ENCODE results near the gene KIAA1549.
"Not testable (repeated sequence)": the region's sequence is repeated elsewhere in the genome, so short reads cannot be mapped to it uniquely, and the experiment has no call there.

Gene KIAA1549

GRCh38 chr7:138941545-138941944 lies 39.6 kb downstream of the KIAA1549 start:
- no peak for DNase-seq (ENCODE audit: low read depth)

- DNase-seq (ENCODE audit: low read depth): not testable (repeated sequence)
Observed at GRCh38 chr7:138940602-138941001, 40.6 kb downstream of the KIAA1549 start.

GRCh38 chr7:138937484-138937883 lies 43.7 kb downstream of the KIAA1549 start:
- no peak for DNase-seq (ENCODE audit: low read depth)

- peak; percentile 87 for DNase-seq (ENCODE audit: low read depth)
Observed at GRCh38 chr7:138935465-138936011, 45.7 kb downstream of the KIAA1549 start.

GRCh38 chr7:138934861-138935260 lies 46.3 kb downstream of the KIAA1549 start:
- no peak for DNase-seq (ENCODE audit: low read depth)

- DNase-seq (ENCODE audit: low read depth): no peak
Observed at GRCh38 chr7:138934367-138934766, 46.8 kb downstream of the KIAA1549 start.

GRCh38 chr7:138932870-138933269 lies 48.3 kb downstream of the KIAA1549 start:
- DNase-seq (ENCODE audit: low read depth): no peak

- no peak for DNase-seq (ENCODE audit: low read depth)
Observed at GRCh38 chr7:138932427-138932826, 48.8 kb downstream of the KIAA1549 start.

GRCh38 chr7:138929969-138930368 lies 51.2 kb downstream of the KIAA1549 start:
- no peak for DNase-seq (ENCODE audit: low read depth)

- DNase-seq (ENCODE audit: low read depth): no peak
Observed at GRCh38 chr7:138926241-138926612, 55.0 kb downstream of the KIAA1549 start.

- no peak for DNase-seq (ENCODE audit: low read depth)
Observed at GRCh38 chr7:138924501-138925225, 56.5 kb downstream of the KIAA1549 start.

GRCh38 chr7:138921277-138921676 lies 59.9 kb downstream of the KIAA1549 start:
- DNase-seq (ENCODE audit: low read depth): no peak

- DNase-seq (ENCODE audit: low read depth): no peak
Observed at GRCh38 chr7:138919911-138920310, 61.3 kb downstream of the KIAA1549 start.

GRCh38 chr7:138919216-138919615 lies 62.0 kb downstream of the KIAA1549 start:
- no peak for DNase-seq (ENCODE audit: low read depth)

- no peak for DNase-seq (ENCODE audit: low read depth)
Observed at GRCh38 chr7:138918756-138919155, 62.4 kb downstream of the KIAA1549 start.

GRCh38 chr7:138918176-138918575 lies 63.0 kb downstream of the KIAA1549 start:
- no peak for DNase-seq (ENCODE audit: low read depth)

- no peak for DNase-seq (ENCODE audit: low read depth)
Observed at GRCh38 chr7:138917771-138918170, 63.4 kb downstream of the KIAA1549 start.

GRCh38 chr7:138916731-138917130 lies 64.5 kb downstream of the KIAA1549 start:
- no peak for DNase-seq (ENCODE audit: low read depth)

- DNase-seq (ENCODE audit: low read depth): no peak
Observed at GRCh38 chr7:138916275-138916674, 64.9 kb downstream of the KIAA1549 start.

- DNase-seq (ENCODE audit: low read depth): no peak
Observed at GRCh38 chr7:138913783-138914182, 67.4 kb downstream of the KIAA1549 start.

- no peak for DNase-seq (ENCODE audit: low read depth)
Observed at GRCh38 chr7:138911007-138911406, 70.2 kb downstream of the KIAA1549 start.

GRCh38 chr7:138907850-138908249 lies 73.3 kb downstream of the KIAA1549 start:
- DNase-seq (ENCODE audit: low read depth): no peak

- no peak for DNase-seq (ENCODE audit: low read depth)
Observed at GRCh38 chr7:138907201-138907847, 73.9 kb downstream of the KIAA1549 start.
